A673 (cell line): ENCODE data around the gene CLEC16A. TPM values are rescaled to one million over a fixed set of nuclear protein-coding genes. Genes with fewer than 3 reads are reported as not detected.

Source experiments
- BruUV-seq: library from RNA; stranded (reverse); fragments of 400-500 nt; replicated peaks from 2 replicates; lab custom pipeline; 2021; lab: Mats Ljungman, UMichigan
- CTCF ChIA-PET: fragments of 300-600 bp; sonication (Branson Sonifier 250); formaldehyde crosslinking; loops from one replicate; lab custom pipeline; 2022; ENCODE audit warnings: antibody characterized with exemption; lab: Charles Lee
- POLR2A ChIA-PET: fragments of 300-600 bp; sonication (Branson Sonifier 250); formaldehyde crosslinking; loops from one replicate; lab custom pipeline; 2022; ENCODE audit warnings: antibody characterized with exemption; ENCODE audit not compliant: low non-redundant PET; lab: Charles Lee
- DNase-seq: peaks from one replicate; pipeline ENCODE4 v3.0.0-alpha.2; 2015; ENCODE audit warnings: low spot score
- H3K27ac ChIP-seq: fragments of 200-600 bp; sonication (generic); 2 replicates; pipeline ENCODE4 v1.5.1; 2016; ENCODE audit warnings: mixed run types, low read depth, mild to moderate bottlenecking, mixed read lengths, antibody characterized with exemption, low read length; ENCODE audit not compliant: poor library complexity, severe bottlenecking
- H3K27me3 ChIP-seq: fragments of 200-600 bp; sonication (generic); replicated peaks from 2 replicates; pipeline ENCODE4 v1.6.1; 2017; ENCODE audit warnings: mixed run types, low read depth, mild to moderate bottlenecking, mixed read lengths, antibody characterized with exemption, low read length; ENCODE audit not compliant: insufficient read depth, poor library complexity
- H3K36me3 ChIP-seq: fragments of 200-600 bp; sonication (generic); 2 replicates; pipeline ENCODE4 v1.6.1; 2016; ENCODE audit warnings: mixed run types, mild to moderate bottlenecking, mixed read lengths, antibody characterized with exemption, low read length; ENCODE audit not compliant: insufficient read depth, poor library complexity, severe bottlenecking
- H3K4me1 ChIP-seq: fragments of 200-600 bp; sonication (generic); 2 replicates; pipeline ENCODE4 v1.6.1; 2017; ENCODE audit warnings: mixed run types, mild to moderate bottlenecking, mixed read lengths, antibody characterized with exemption, low read length; ENCODE audit not compliant: insufficient read depth, poor library complexity, severe bottlenecking
- H3K4me3 ChIP-seq: fragments of 200-600 bp; sonication (generic); 2 replicates; pipeline ENCODE4 v1.5.1; 2016; ENCODE audit warnings: low read depth, mixed run types, mild to moderate bottlenecking, mixed read lengths, low read length; ENCODE audit not compliant: poor library complexity, severe bottlenecking
- H3K9me3 ChIP-seq: fragments of 200-600 bp; sonication (generic); 2 replicates; pipeline ENCODE4 v1.6.1; 2016; ENCODE audit warnings: mixed run types, low read depth, mild to moderate bottlenecking, mixed read lengths, antibody characterized with exemption, low read length; ENCODE audit not compliant: poor library complexity, severe bottlenecking
- EZH2 ChIP-seq: fragments of 200-600 bp; sonication (generic); IDR thresholded peaks from 2 replicates; pipeline ENCODE4 v1.6.1; 2017; ENCODE audit warnings: borderline replicate concordance, low read depth, mild to moderate bottlenecking, mixed read lengths, antibody characterized with exemption, low read length; ENCODE audit not compliant: poor library complexity, severe bottlenecking
- intact Hi-C: fragments of 100-400 bp; cut with micrococcal nuclease; formaldehyde crosslinking; loops from one replicate; pipeline ENCODE4 v1.10.0; 2022; ENCODE audit not compliant: unreplicated experiment
- total RNA-seq: library from RNA; stranded (reverse); gene quantifications from 2 replicates; pipeline ENCODE4 v1.2.3, GENCODE V29; 2021
- TF ChIP-seq, protein P1 (sequence below): fragments of 300-800, 200-600 bp; sonication (generic); conservative IDR thresholded peaks from 2 replicates; pipeline ENCODE4 v1.5.1; 2017; ENCODE audit warnings: low read depth, mild to moderate bottlenecking, antibody characterized with exemption, low read length, moderate library complexity, mixed read lengths

Gene CLEC16A
- total RNA-seq, 1 experiment from 2014 or later = 23.4 TPM

GRCh38 chr16:11128211-11129141, 184.1 kb downstream of the CLEC16A start:
- DNase-seq = peak; percentile 72
- Histone ChIP-seq H3K27me3 (no peaks in the 10 kb centered on the region), H3K4me3 (no peak overlapping the region), H3K9me3 (no peaks in the 10 kb centered on the region), H3K27ac (peak overlapping the region; percentile 51), H3K4me1 (peaks cover 20% of the 10 kb centered on the region), H3K36me3 (no peaks in the 10 kb centered on the region)
- TF ChIP-seq EZH2 = no peak
- TF ChIP-seq, protein P1, sequence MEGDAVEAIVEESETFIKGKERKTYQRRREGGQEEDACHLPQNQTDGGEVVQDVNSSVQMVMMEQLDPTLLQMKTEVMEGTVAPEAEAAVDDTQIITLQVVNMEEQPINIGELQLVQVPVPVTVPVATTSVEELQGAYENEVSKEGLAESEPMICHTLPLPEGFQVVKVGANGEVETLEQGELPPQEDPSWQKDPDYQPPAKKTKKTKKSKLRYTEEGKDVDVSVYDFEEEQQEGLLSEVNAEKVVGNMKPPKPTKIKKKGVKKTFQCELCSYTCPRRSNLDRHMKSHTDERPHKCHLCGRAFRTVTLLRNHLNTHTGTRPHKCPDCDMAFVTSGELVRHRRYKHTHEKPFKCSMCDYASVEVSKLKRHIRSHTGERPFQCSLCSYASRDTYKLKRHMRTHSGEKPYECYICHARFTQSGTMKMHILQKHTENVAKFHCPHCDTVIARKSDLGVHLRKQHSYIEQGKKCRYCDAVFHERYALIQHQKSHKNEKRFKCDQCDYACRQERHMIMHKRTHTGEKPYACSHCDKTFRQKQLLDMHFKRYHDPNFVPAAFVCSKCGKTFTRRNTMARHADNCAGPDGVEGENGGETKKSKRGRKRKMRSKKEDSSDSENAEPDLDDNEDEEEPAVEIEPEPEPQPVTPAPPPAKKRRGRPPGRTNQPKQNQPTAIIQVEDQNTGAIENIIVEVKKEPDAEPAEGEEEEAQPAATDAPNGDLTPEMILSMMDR = no peak
- POLR2A ChIA-PET = no interaction called here
- CTCF ChIA-PET = interaction anchor here (0.6 kb wide), 1 partner anchor 128 kb away, joined by 4 read pairs; no protein-coding TSS in a partner anchor
- no TSS peak for BruUV-seq
- intact Hi-C loops = no loop called here

- intact Hi-C loops = no loop called here
- TF ChIP-seq, protein P1 = no peak
- Histone ChIP-seq H3K9me3 (no peaks in the 10 kb centered on the region), H3K36me3 (no peaks in the 10 kb centered on the region), H3K4me1 (peaks cover 28% of the 10 kb centered on the region), H3K4me3 (no peak overlapping the region), H3K27me3 (no peaks in the 10 kb centered on the region), H3K27ac (peak overlapping the region; percentile 74)
- CTCF ChIA-PET = no interaction called here
- BruUV-seq = no TSS peak
- POLR2A ChIA-PET = no interaction called here
- DNase-seq = peak; percentile 48
These were observed 185.0 kb downstream of the CLEC16A start for GRCh38 chr16:11129378-11129781.

DNA sequence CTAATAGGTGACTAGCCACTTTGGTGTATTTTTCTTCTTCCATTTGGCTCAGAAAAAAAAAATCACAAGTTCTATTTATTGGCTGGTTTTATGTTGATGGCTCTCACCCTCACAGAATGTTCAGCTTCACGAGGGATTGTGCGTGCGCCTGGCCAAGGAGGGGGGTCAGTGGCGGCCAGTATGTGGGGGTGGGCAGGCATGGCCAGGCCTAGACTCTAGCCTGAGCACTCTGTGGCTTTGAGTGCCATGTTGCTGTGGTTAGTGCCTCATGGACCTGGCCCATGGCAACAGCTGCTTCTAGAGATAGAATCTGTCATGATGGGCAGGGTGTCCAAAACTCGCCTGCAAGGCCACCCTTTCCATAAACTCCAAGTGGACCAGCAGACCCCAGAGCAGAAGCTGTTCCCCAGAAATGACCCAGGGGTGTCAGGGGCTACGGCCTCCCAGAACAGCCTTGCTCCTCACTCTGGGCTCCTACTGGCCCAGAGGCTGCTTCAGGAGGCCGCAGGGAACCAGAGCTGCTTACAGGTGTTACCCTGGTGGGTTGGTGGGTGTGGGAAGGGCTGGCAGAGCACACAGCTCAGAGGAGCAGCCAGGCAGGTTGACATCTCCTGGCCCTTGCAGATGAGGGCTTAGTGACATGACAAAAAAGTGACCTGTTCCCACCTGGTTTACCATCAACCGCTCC, 186.8 kb downstream of the CLEC16A start:
- Histone ChIP-seq H3K27ac (no peak overlapping the region), H3K4me3 (no peak overlapping the region), H3K36me3 (no peaks in the 10 kb centered on the region), H3K4me1 (peaks cover 46% of the 10 kb centered on the region), H3K27me3 (no peaks in the 10 kb centered on the region), H3K9me3 (no peaks in the 10 kb centered on the region)
- intact Hi-C loops = no loop called here
- no TSS peak for BruUV-seq
- no peak for DNase-seq
- POLR2A ChIA-PET = no interaction called here
- TF ChIP-seq, protein P1 = no peak
- no peak for TF ChIP-seq EZH2
- CTCF ChIA-PET = no interaction called here
